SH-SY5Y (cell line): ENCODE data around the gene COL18A1.

Experiments
- GATA2 ChIP-seq: IDR thresholded peaks from 2 replicates; pipeline ENCODE4 v1.6.1; 2011; ENCODE audit warnings: mild to moderate bottlenecking, low read depth, low read length
- GATA3 ChIP-seq: IDR thresholded peaks from 2 replicates; pipeline ENCODE4 v1.6.1; 2011; ENCODE audit warnings: low read depth, mild to moderate bottlenecking, low read length, moderate library complexity

DNA sequence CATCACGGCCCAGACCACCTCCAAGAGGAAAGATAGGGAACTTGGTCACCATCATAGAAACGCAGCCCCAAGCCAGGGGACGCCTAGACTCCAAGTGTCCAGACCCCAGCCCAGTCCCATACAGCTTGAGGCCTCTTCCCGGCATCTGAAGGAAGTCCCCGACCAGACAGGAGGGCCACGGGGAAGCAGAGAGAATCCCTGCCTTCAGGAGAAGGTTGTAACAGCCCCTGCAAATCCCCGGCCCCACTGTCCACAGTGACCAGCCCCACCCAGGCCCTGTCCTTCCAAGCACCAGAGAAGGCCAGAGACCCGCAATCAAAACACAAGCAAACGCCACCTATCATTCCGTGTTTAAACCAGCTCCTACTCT, 135.6 kb downstream of the COL18A1 start:
- TF ChIP-seq GATA2 (no peak), GATA3 (no peak)
